Neural cell (in vitro differentiated cells): ENCODE data around the gene ALDH4A1. TPM values are rescaled to one million over a fixed set of nuclear protein-coding genes. Genes with fewer than 3 reads are reported as not detected.

Experiments
- H2AFZ ChIP-seq: fragments of 200-600, 300-800 bp; sonication (generic), shearing (Covaris generic); 2 replicates; pipeline ENCODE4 v1.6.0; 2014; ENCODE audit warnings: low read depth, mild to moderate bottlenecking, antibody characterized with exemption, low read length, moderate library complexity
- H3F3A ChIP-seq: fragments of 200-600 bp; shearing (Covaris generic); 2 replicates; pipeline ENCODE4 v1.6.1; 2016; ENCODE audit warnings: mild to moderate bottlenecking, moderate library complexity, mixed read lengths, antibody characterized with exemption, low read length; ENCODE audit not compliant: insufficient read depth, poor library complexity, severe bottlenecking
- H3K27ac ChIP-seq: fragments of 200-600, 300-800 bp; sonication (generic), shearing (Covaris generic); 2 replicates; pipeline ENCODE4 v1.5.1; 2014; ENCODE audit warnings: mild to moderate bottlenecking, low read length, moderate library complexity
- H3K27me3 ChIP-seq: fragments of 300-800, 200-600 bp; sonication (generic), shearing (Covaris generic); 2 replicates; pipeline ENCODE4 v1.6.0; 2014; ENCODE audit warnings: mild to moderate bottlenecking, low read depth, low read length, moderate library complexity; ENCODE audit not compliant: insufficient read depth
- H3K36me3 ChIP-seq: fragments of 300-800, 200-600 bp; sonication (generic), shearing (Covaris generic); 2 replicates; pipeline ENCODE4 v1.5.1; 2014; ENCODE audit warnings: mild to moderate bottlenecking, antibody characterized with exemption, low read length, moderate library complexity; ENCODE audit not compliant: insufficient read depth
- H3K4me2 ChIP-seq: fragments of 300-800, 200-600 bp; sonication (generic), shearing (Covaris generic); 2 replicates; pipeline ENCODE4 v1.6.0; 2014; ENCODE audit warnings: mild to moderate bottlenecking, low read length
- H3K4me3 ChIP-seq: fragments of 300-800, 200-600 bp; sonication (generic), shearing (Covaris generic); 2 replicates; pipeline ENCODE4 v1.5.1; 2014; ENCODE audit warnings: mild to moderate bottlenecking, low read length, moderate library complexity
- H3K79me2 ChIP-seq: fragments of 200-600 bp; shearing (Covaris generic); replicated peaks from 2 replicates; pipeline ENCODE4 v1.6.0; 2014; ENCODE audit warnings: mild to moderate bottlenecking, low read length, moderate library complexity; ENCODE audit not compliant: insufficient read depth
- H3K9ac ChIP-seq: fragments of 300-800, 200-600 bp; sonication (generic), shearing (Covaris generic); 2 replicates; pipeline ENCODE4 v1.6.1; 2016; ENCODE audit warnings: mild to moderate bottlenecking, low read length, mixed read lengths
- H3K9me2 ChIP-seq: fragments of 200-600 bp; shearing (Covaris generic); 2 replicates; pipeline ENCODE4 v1.6.1; 2016; ENCODE audit warnings: mild to moderate bottlenecking, low read length, mixed read lengths; ENCODE audit not compliant: insufficient read depth
- H3K9me3 ChIP-seq: fragments of 200-600, 300-800 bp; sonication (generic), shearing (Covaris generic); 2 replicates; pipeline ENCODE4 v1.6.1; 2016; ENCODE audit warnings: mild to moderate bottlenecking, mixed run types, low read length, moderate library complexity, mixed read lengths
- H4K20me1 ChIP-seq: fragments of 200-600 bp; shearing (Covaris generic); 2 replicates; pipeline ENCODE4 v1.6.1; 2016; ENCODE audit warnings: mild to moderate bottlenecking, mixed run types; ENCODE audit not compliant: insufficient read depth
- CTCF ChIP-seq: fragments of 450-650 bp; IDR thresholded peaks from 2 replicates; pipeline ENCODE4 v1.5.1; 2014; ENCODE audit warnings: antibody characterized with exemption, mild to moderate bottlenecking, moderate library complexity; ENCODE audit not compliant: poor library complexity, severe bottlenecking
- EP300 ChIP-seq: fragments of 450-650 bp; conservative IDR thresholded peaks from 2 replicates; pipeline ENCODE4 v1.6.1; 2014; ENCODE audit warnings: antibody characterized with exemption, mild to moderate bottlenecking, moderate library complexity; ENCODE audit not compliant: poor library complexity, severe bottlenecking
- EZH2 ChIP-seq: fragments of 200-600, 300-800 bp; shearing (Covaris generic), sonication (generic); IDR thresholded peaks from 2 replicates; pipeline ENCODE4 v1.6.1; 2014; ENCODE audit warnings: antibody characterized with exemption, low read length, borderline replicate concordance, mild to moderate bottlenecking; ENCODE audit not compliant: insufficient read depth, poor library complexity, severe bottlenecking
- MXI1 ChIP-seq: fragments of 450-650 bp; conservative IDR thresholded peaks from 2 replicates; pipeline ENCODE4 v1.6.1; 2014; ENCODE audit warnings: antibody characterized with exemption, mild to moderate bottlenecking; ENCODE audit not compliant: poor library complexity, severe bottlenecking
- POLR2AphosphoS5 ChIP-seq: IDR thresholded peaks from 2 replicates; pipeline ENCODE4 v1.6.1; 2012
- RAD21 ChIP-seq: fragments of 450-650 bp; conservative IDR thresholded peaks from 2 replicates; pipeline ENCODE4 v1.6.1; 2014; ENCODE audit warnings: antibody characterized with exemption, mild to moderate bottlenecking, moderate library complexity
- REST ChIP-seq: IDR thresholded peaks from 2 replicates; pipeline ENCODE4 v1.6.1; 2012; ENCODE audit warnings: borderline replicate concordance
- SMC3 ChIP-seq: fragments of 450-650 bp; conservative IDR thresholded peaks from 2 replicates; pipeline ENCODE4 v1.6.1; 2014; ENCODE audit warnings: antibody characterized with exemption, mild to moderate bottlenecking, moderate library complexity; ENCODE audit not compliant: poor library complexity
- TAF1 ChIP-seq: IDR thresholded peaks from 2 replicates; pipeline ENCODE4 v1.6.1; 2012; ENCODE audit warnings: low read depth
- polyA plus RNA-seq: library from polyadenylated mRNA; depleted of rRNA; stranded (reverse); fragments of >200 nt; gene quantifications from 2 replicates; pipeline ENCODE4 v1.2.3, GENCODE V29; 2014

Gene ALDH4A1
- polyA plus RNA-seq, 1 donor from 2014 or later = 11.0 TPM

GRCh38 chr1:18926315-18927081 is 24.1 kb upstream of the ALDH4A1 start:
- no peak overlapping the region for H3K27ac ChIP-seq
- no peak overlapping the region for H3K9ac ChIP-seq
- H2AFZ ChIP-seq = no peak overlapping the region
- TF ChIP-seq RAD21 = no peak
- no peak for TF ChIP-seq EZH2
- no peak for TF ChIP-seq REST
- no peak for TF ChIP-seq TAF1
- TF ChIP-seq EP300 = no peak
- no peak for TF ChIP-seq CTCF
- no peak for TF ChIP-seq MXI1
- no peak for TF ChIP-seq SMC3
- TF ChIP-seq POLR2AphosphoS5 = no peak
- no peaks in the 10 kb centered on the region for H4K20me1 ChIP-seq
- no peaks in the 10 kb centered on the region for H3K9me3 ChIP-seq
- no peaks in the 10 kb centered on the region for H3F3A ChIP-seq
- no peak overlapping the region for H3K4me2 ChIP-seq
- no peak overlapping the region for H3K4me3 ChIP-seq
- H3K36me3 ChIP-seq = no peaks in the 10 kb centered on the region
- no peaks in the 10 kb centered on the region for H3K27me3 ChIP-seq
- no peaks in the 10 kb centered on the region for H3K79me2 ChIP-seq
- no peaks in the 10 kb centered on the region for H3K9me2 ChIP-seq

- Histone ChIP-seq H2AFZ (no peak overlapping the region), H3K79me2 (no peaks in the 10 kb centered on the region)
Measured at GRCh38 chr1:18925279-18925678, 22.9 kb upstream of the ALDH4A1 start.

More at GRCh38 chr1:18925279-18925678, 22.9 kb upstream of the ALDH4A1 start:
- Histone ChIP-seq H3K9ac (no peak overlapping the region), H3K9me3 (no peaks in the 10 kb centered on the region), H3K36me3 (no peaks in the 10 kb centered on the region), H3K9me2 (no peaks in the 10 kb centered on the region), H3K27ac (no peak overlapping the region), H3K4me3 (no peak overlapping the region), H3K27me3 (no peaks in the 10 kb centered on the region), H3F3A (no peaks in the 10 kb centered on the region), H4K20me1 (no peaks in the 10 kb centered on the region), H3K4me2 (no peak overlapping the region)
- no peak for TF ChIP-seq TAF1
- no peak for TF ChIP-seq SMC3
- no peak for TF ChIP-seq RAD21
- no peak for TF ChIP-seq EP300
- no peak for TF ChIP-seq POLR2AphosphoS5
